K562 (cell line): ENCODE data around the gene PCED1B. TPM values are rescaled to one million over a fixed set of nuclear protein-coding genes. Genes with fewer than 3 reads are reported as not detected.

Source experiments
- ADNP ChIP-seq: fragments of 200-800 bp; sonication (Bioruptor generic); IDR thresholded peaks from 2 replicates; pipeline ENCODE4 v1.6.1; 2016; ENCODE audit warnings: missing genetic modification characterization, missing compliant biosample characterization
- BMI1 ChIP-seq: fragments of 150-350 bp; IDR thresholded peaks from 2 replicates; pipeline ENCODE4 v1.6.1; 2014; ENCODE audit warnings: low read length
- CAMTA2 ChIP-seq: fragments of 250-450 bp; sonication (Bioruptor Pico); conservative IDR thresholded peaks from 2 replicates; pipeline ENCODE4 v1.5.1; 2022
- CREM ChIP-seq: IDR thresholded peaks from 2 replicates; pipeline ENCODE4 v1.6.1; 2014; ENCODE audit warnings: antibody characterized with exemption, low read depth
- DACH1 ChIP-seq: fragments of 450-650 bp; IDR thresholded peaks from 2 replicates; pipeline ENCODE4 v1.6.1; 2018; ENCODE audit not compliant: partially characterized antibody
- E2F3 ChIP-seq: fragments of 250-450 bp; sonication (Bioruptor Pico); IDR thresholded peaks from 2 replicates; pipeline ENCODE4 v1.4.0; 2020; ENCODE audit warnings: mild to moderate bottlenecking
- ETV6 ChIP-seq, 3 experiments: fragments of 150-350 bp in 1 of 3; sonication (generic) in 1 of 3; formaldehyde crosslinking in 1 of 3; IDR thresholded peaks; 2 replicates each; pipeline versions ENCODE4 v1.6.1 to v1.8.0; 2014 to 2022; ENCODE audit warnings: borderline replicate concordance in 2 of 3, low read depth in 2 of 3, antibody characterized with exemption in 1 of 3, low read length in 1 of 3, mild to moderate bottlenecking in 1 of 3, missing genetic modification reagents in 1 of 3
- HNRNPLL ChIP-seq: fragments of 200-400 bp; formaldehyde crosslinking; IDR thresholded peaks from 2 replicates; pipeline ENCODE4 v1.6.1; 2017; ENCODE audit warnings: low read length, low read depth, mild to moderate bottlenecking; ENCODE audit not compliant: poor library complexity, severe bottlenecking
- KAT7 ChIP-seq: sonication (generic); formaldehyde crosslinking; IDR thresholded peaks from 2 replicates; pipeline ENCODE4 v1.8.0; 2022; ENCODE audit warnings: missing genetic modification reagents, mild to moderate bottlenecking, borderline replicate concordance
- KDM1A ChIP-seq, 2 experiments: fragments of 450-650 bp; IDR thresholded peaks; 2 replicates each; pipeline ENCODE4 v1.6.1; 2016; ENCODE audit warnings: mild to moderate bottlenecking in 2 of 2
- KDM2B ChIP-seq: fragments of 250-450 bp; sonication (Bioruptor Pico); IDR thresholded peaks from 2 replicates; pipeline ENCODE4 v1.8.0; 2021; ENCODE audit warnings: mild to moderate bottlenecking, moderate library complexity
- NCOA1 ChIP-seq: fragments of 450-650 bp; IDR thresholded peaks from 2 replicates; pipeline ENCODE4 v1.6.1; 2016; ENCODE audit warnings: low read depth
- NCOA6 ChIP-seq: fragments of 450-650 bp; IDR thresholded peaks from 2 replicates; pipeline ENCODE4 v1.6.1; 2017; ENCODE audit warnings: mild to moderate bottlenecking
- NELFE ChIP-seq: IDR thresholded peaks from 2 replicates; pipeline ENCODE4 v1.6.1; 2011; ENCODE audit warnings: mild to moderate bottlenecking; ENCODE audit not compliant: insufficient read depth, insufficient read length
- RHOXF2B ChIP-seq: fragments of 250-450 bp; sonication (Bioruptor Pico); conservative IDR thresholded peaks from 2 replicates; pipeline ENCODE4 v1.5.1; 2021
- SMAD3 ChIP-seq: fragments of 450-650 bp; formaldehyde crosslinking; conservative IDR thresholded peaks from 2 replicates; pipeline ENCODE4 v1.4.0; 2020; ENCODE audit warnings: mild to moderate bottlenecking
- SREBF2 ChIP-seq: sonication (generic); formaldehyde crosslinking; IDR thresholded peaks from 2 replicates; pipeline ENCODE4 v1.4.0; 2020; ENCODE audit warnings: mild to moderate bottlenecking, missing genetic modification reagents
- ZC3H8 ChIP-seq: fragments of 450-650 bp; IDR thresholded peaks from 2 replicates; pipeline ENCODE4 v1.6.1; 2017
- ZFPM2 ChIP-seq: fragments of 250-450 bp; sonication (Bioruptor Pico); IDR thresholded peaks from 2 replicates; pipeline ENCODE4 v1.5.1; 2022; ENCODE audit warnings: mild to moderate bottlenecking
- ZNF23 ChIP-seq: fragments of 250-450 bp; sonication (Bioruptor Pico); IDR thresholded peaks from 2 replicates; pipeline ENCODE4 v1.4.0; 2020; ENCODE audit warnings: mild to moderate bottlenecking
- ZNF253 ChIP-seq: fragments of 250-450 bp; sonication (Bioruptor Pico); conservative IDR thresholded peaks from 2 replicates; pipeline ENCODE4 v1.6.1; 2021; ENCODE audit warnings: mild to moderate bottlenecking
- ZNF274 ChIP-seq: IDR thresholded peaks from 2 replicates; pipeline ENCODE4 v1.6.1; 2011; ENCODE audit warnings: low read depth, mild to moderate bottlenecking, low read length, moderate library complexity, borderline replicate concordance
- ZNF408 ChIP-seq: fragments of 250-450 bp; sonication (Bioruptor Pico); IDR thresholded peaks from 2 replicates; pipeline ENCODE4 v1.4.0; 2020; ENCODE audit warnings: low read depth, mild to moderate bottlenecking, moderate library complexity
- polyA plus RNA-seq, 8 experiments: library from polyadenylated mRNA; depleted of rRNA in 4 of 8; stranded (reverse) in 5 of 8; unstranded in 3 of 8; fragments of >200 nt; fragmentation: Nextera tagmentation in 2 of 8; fragmentation: Illumina TruSeq in 1 of 8; extraction: Ambion mirVana in 2 of 8; extraction: Trizol in 1 of 8; gene quantifications; 2 replicates each; pipeline versions ENCODE4 v1.2.1 to v1.2.3, GENCODE V29; 2011 to 2014; ENCODE audit warnings: inconsistent platforms in 1 of 8, missing spikeins in 1 of 8
- total RNA-seq, 7 experiments: library from RNA; depleted of rRNA in 6 of 7; stranded (reverse); fragments of >200 nt in 6 of 7; fragmentation: Illumina TruSeq in 2 of 7; extraction: Trizol in 2 of 7; gene quantifications; 2 replicates each; pipeline versions ENCODE4 v1.2.1 to v1.2.3, GENCODE V29; 2011 to 2021; ENCODE audit warnings: low replicate concordance in 1 of 7
- TF ChIP-seq, protein P1 (sequence below): fragments of 450-650 bp; IDR thresholded peaks from 2 replicates; pipeline ENCODE4 v1.6.1; 2014; ENCODE audit warnings: low read depth, mild to moderate bottlenecking, moderate library complexity, borderline replicate concordance
- TF ChIP-seq, protein P2 (sequence below): sonication (generic); formaldehyde crosslinking; IDR thresholded peaks from 2 replicates; pipeline ENCODE4 v1.8.1; 2022; ENCODE audit warnings: missing genetic modification reagents
- TF ChIP-seq, protein P3 (sequence below): sonication (generic); formaldehyde crosslinking; IDR thresholded peaks from 2 replicates; pipeline ENCODE4 v1.8.0; 2022; ENCODE audit warnings: mild to moderate bottlenecking, missing genetic modification reagents

PCED1B gene
- total and polyA plus RNA-seq, 9 of the 15 experiments (the other 6 are each of a cell fraction or from before 2014, with no cell fraction given): 1.2 to 9.3 (median 2.5) TPM

DNA sequence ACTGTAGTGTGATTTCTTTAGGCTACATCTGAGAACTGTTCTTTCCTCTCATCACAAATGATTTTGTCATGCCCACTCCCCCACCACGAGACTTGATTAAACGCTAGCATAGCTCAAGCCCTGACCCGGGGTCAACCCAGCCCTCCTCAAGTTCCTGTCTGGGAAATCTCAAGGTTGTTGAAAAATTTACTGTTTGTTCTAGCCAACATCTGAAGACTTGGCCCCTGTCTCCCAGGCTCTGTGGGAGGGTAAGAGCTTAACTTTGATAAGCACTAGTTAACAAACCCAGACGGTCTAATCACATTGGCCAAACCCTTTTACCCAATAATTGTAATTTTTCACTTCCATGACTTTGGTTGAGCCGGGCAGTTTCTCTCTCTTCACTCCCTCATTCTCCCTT is 86.5 kb downstream of the PCED1B start (continued):
- no peak for TF ChIP-seq ZNF274
- no peak for TF ChIP-seq ZC3H8
- TF ChIP-seq NELFE: no peak
- no peak for TF ChIP-seq HNRNPLL
- TF ChIP-seq E2F3 (CRISPR knock-in tag): no peak
- TF ChIP-seq KAT7 (CRISPR knock-in tag): no peak
- no peak for TF ChIP-seq ZFPM2
- no peak for TF ChIP-seq RHOXF2B (CRISPR knock-in tag)
- no peak for TF ChIP-seq NCOA1
- TF ChIP-seq, protein P1, sequence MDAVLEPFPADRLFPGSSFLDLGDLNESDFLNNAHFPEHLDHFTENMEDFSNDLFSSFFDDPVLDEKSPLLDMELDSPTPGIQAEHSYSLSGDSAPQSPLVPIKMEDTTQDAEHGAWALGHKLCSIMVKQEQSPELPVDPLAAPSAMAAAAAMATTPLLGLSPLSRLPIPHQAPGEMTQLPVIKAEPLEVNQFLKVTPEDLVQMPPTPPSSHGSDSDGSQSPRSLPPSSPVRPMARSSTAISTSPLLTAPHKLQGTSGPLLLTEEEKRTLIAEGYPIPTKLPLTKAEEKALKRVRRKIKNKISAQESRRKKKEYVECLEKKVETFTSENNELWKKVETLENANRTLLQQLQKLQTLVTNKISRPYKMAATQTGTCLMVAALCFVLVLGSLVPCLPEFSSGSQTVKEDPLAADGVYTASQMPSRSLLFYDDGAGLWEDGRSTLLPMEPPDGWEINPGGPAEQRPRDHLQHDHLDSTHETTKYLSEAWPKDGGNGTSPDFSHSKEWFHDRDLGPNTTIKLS: no peak
- TF ChIP-seq BMI1: no peak
- TF ChIP-seq DACH1: no peak
- TF ChIP-seq, protein P2, sequence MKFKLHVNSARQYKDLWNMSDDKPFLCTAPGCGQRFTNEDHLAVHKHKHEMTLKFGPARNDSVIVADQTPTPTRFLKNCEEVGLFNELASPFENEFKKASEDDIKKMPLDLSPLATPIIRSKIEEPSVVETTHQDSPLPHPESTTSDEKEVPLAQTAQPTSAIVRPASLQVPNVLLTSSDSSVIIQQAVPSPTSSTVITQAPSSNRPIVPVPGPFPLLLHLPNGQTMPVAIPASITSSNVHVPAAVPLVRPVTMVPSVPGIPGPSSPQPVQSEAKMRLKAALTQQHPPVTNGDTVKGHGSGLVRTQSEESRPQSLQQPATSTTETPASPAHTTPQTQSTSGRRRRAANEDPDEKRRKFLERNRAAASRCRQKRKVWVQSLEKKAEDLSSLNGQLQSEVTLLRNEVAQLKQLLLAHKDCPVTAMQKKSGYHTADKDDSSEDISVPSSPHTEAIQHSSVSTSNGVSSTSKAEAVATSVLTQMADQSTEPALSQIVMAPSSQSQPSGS: no peak
- TF ChIP-seq ADNP: no peak
- TF ChIP-seq KDM2B (CRISPR knock-in tag): no peak
- no peak for TF ChIP-seq NCOA6
- peak; percentile 87 to 88 for TF ChIP-seq KDM1A (IDR thresholded peaks at IDR 0.05)
- no peak for TF ChIP-seq ZNF253 (CRISPR knock-in tag)
- TF ChIP-seq SMAD3 (CRISPR knock-in tag): no peak
- no peak for TF ChIP-seq SREBF2 (CRISPR knock-in tag)
- TF ChIP-seq ETV6 (IDR thresholded peaks at IDR 0.05; ENCODE audit: borderline replicate concordance in 1 of 2, low read depth in 2 of 2, low read length in 1 of 2): no peak
- TF ChIP-seq ETV6 (CRISPR knock-in tag; IDR thresholded peaks at IDR 0.05; ENCODE audit: borderline replicate concordance): no peak
- TF ChIP-seq ZNF23 (CRISPR knock-in tag): no peak
- no peak for TF ChIP-seq CAMTA2
- TF ChIP-seq, protein P3, sequence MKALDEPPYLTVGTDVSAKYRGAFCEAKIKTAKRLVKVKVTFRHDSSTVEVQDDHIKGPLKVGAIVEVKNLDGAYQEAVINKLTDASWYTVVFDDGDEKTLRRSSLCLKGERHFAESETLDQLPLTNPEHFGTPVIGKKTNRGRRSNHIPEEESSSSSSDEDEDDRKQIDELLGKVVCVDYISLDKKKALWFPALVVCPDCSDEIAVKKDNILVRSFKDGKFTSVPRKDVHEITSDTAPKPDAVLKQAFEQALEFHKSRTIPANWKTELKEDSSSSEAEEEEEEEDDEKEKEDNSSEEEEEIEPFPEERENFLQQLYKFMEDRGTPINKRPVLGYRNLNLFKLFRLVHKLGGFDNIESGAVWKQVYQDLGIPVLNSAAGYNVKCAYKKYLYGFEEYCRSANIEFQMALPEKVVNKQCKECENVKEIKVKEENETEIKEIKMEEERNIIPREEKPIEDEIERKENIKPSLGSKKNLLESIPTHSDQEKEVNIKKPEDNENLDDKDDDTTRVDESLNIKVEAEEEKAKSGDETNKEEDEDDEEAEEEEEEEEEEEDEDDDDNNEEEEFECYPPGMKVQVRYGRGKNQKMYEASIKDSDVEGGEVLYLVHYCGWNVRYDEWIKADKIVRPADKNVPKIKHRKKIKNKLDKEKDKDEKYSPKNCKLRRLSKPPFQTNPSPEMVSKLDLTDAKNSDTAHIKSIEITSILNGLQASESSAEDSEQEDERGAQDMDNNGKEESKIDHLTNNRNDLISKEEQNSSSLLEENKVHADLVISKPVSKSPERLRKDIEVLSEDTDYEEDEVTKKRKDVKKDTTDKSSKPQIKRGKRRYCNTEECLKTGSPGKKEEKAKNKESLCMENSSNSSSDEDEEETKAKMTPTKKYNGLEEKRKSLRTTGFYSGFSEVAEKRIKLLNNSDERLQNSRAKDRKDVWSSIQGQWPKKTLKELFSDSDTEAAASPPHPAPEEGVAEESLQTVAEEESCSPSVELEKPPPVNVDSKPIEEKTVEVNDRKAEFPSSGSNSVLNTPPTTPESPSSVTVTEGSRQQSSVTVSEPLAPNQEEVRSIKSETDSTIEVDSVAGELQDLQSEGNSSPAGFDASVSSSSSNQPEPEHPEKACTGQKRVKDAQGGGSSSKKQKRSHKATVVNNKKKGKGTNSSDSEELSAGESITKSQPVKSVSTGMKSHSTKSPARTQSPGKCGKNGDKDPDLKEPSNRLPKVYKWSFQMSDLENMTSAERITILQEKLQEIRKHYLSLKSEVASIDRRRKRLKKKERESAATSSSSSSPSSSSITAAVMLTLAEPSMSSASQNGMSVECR (CRISPR knock-in tag): no peak
- no peak for TF ChIP-seq CREM
- TF ChIP-seq ZNF408 (CRISPR knock-in tag): no peak
